ENCODE measurements around the gene HIBADH.
A peak's percentile ranks its signal among the peaks of the same experiment; 100 is the strongest.

Gene HIBADH

DNA sequence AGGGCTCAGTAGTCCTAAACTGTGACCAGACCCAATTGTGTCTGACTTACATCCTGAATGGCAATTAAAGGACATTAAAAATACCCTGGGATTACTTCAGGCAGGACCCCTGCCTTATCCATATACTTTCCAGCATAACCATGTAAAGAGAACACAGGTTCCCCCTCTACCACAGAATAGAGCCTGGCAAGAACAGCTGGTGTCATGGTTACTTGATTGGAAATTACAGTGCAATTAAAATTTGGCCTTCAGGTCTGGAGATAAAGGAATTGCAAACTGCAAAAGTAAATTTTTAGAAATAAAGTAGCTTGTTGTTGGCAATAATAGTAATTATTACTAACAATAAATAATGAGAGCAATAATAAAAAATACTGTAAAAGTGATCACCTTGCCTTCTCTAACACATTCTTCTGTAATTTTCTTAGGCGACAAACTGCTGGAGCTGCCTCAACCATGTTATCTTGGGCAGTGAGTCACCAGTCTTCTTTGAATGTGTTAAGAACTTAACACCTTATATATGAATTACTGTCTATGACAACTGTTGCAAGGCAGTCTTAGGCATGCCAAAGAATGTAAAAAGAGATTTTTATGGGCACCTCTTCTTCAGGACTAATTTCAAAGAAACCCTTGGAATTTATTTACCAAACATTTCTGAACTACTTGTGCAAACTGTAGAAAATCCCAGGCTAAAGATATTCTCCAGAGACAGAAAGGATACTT is 53.7 kb downstream of the HIBADH start:
- no peak for TF ChIP-seq ZFX (IDR thresholded peaks at IDR 0.05; ENCODE audit: borderline replicate concordance)
- TF ChIP-seq, protein P1, sequence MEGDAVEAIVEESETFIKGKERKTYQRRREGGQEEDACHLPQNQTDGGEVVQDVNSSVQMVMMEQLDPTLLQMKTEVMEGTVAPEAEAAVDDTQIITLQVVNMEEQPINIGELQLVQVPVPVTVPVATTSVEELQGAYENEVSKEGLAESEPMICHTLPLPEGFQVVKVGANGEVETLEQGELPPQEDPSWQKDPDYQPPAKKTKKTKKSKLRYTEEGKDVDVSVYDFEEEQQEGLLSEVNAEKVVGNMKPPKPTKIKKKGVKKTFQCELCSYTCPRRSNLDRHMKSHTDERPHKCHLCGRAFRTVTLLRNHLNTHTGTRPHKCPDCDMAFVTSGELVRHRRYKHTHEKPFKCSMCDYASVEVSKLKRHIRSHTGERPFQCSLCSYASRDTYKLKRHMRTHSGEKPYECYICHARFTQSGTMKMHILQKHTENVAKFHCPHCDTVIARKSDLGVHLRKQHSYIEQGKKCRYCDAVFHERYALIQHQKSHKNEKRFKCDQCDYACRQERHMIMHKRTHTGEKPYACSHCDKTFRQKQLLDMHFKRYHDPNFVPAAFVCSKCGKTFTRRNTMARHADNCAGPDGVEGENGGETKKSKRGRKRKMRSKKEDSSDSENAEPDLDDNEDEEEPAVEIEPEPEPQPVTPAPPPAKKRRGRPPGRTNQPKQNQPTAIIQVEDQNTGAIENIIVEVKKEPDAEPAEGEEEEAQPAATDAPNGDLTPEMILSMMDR (IDR thresholded peaks at IDR 0.05), result no peak
- H3K27ac ChIP-seq, result no peak overlapping the region

DNA sequence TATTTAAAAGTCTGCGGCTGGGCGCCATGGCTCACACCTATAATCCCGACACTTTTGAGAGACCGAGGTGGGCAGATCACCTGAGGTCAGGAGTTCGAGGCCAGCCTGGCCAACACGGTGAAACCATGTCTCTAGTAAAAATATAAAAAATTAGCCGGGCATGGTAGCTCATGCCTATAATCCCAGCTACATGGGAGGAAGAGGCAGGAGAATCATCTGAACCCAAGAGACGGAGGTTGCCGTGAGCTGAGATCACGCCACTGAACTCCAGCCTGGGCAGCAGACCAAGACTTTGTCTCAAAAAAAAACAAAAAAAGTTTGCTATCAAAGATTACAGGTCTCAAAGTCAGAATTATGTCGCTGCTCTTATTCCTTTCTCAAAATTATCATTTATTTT is 55.5 kb downstream of the HIBADH start:
- H3K27ac ChIP-seq, result peak overlapping the region; percentile 69
- TF ChIP-seq ZFX (IDR thresholded peaks at IDR 0.05; ENCODE audit: borderline replicate concordance), result no peak

DNA sequence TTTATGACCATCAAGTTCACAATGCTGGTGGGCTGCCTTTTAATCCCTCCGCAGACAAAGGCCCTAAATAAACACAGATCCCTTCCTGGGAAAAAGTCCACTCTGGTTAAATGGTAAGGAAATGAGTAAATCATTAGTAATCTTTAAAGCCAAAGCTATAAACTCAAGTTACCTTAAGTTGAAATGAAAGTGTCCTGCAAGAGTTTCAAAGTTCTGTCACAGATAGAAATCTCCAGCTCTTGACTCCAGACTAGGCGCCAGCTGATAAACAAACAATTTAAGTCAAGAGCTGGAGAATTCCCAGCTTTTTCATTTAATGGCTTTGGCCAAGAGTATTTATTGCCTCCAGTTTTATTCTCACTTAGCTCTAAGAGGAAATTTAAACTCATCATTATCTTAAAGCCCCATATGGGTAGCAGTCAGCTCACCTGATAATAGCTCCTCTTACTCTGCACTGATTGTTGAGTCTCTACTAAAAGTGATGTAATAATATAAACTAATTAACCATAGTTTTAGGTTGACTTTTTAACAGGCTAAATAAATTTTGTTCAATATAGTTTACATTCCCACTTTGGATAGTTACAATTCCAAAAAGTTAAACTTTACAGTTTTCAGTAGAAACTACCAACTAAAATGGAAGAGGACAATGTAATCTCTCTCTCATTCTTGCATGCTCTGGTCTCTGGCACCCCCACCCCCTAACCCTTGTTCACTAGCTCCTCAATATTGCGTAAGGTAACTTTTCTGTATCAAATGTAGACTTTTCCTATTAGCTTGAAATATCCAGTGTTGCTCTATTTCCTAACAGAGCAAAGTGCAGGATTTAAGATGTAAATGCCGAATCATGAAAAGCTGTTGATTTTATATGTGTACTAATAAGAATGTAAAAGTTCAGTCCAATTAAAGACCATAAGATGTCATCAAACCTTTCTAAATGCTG is 56.1 kb downstream of the HIBADH start:
- no peak for TF ChIP-seq ZFX (IDR thresholded peaks at IDR 0.05; ENCODE audit: borderline replicate concordance)
- TF ChIP-seq, protein P1 (IDR thresholded peaks at IDR 0.05), result no peak
- peak overlapping the region; percentile 69 for H3K27ac ChIP-seq

DNA sequence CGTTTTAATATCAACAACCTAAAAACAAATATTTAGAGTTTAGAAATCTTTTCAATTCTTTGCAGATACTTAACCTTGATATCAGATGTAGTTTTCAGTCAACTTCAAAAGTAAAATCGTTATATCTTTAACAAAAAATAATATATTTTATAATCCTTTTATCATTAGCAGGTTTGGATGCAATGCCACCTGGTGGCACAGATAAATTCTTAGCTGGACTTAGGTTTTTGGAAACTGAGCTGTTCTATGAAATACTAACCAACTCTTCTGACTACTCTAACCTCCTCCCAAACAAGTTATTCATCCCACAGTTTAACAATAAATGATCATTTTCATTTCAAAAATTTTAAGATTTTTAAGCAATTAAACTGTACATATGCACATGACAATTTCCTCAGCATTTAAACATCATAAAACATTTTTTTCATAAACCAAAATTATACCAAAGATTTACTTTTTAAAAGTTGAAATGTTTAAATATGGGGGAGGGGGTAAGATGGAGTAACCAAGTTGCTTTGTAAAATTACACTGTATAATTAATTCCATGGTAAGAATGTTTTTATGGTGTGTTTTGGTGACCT is 56.9 kb downstream of the HIBADH start:
- peak overlapping the region; percentile 69 for H3K27ac ChIP-seq
- TF ChIP-seq, protein P1 (IDR thresholded peaks at IDR 0.05), result peak; percentile 91
- no peak for TF ChIP-seq ZFX (IDR thresholded peaks at IDR 0.05; ENCODE audit: borderline replicate concordance)

DNA sequence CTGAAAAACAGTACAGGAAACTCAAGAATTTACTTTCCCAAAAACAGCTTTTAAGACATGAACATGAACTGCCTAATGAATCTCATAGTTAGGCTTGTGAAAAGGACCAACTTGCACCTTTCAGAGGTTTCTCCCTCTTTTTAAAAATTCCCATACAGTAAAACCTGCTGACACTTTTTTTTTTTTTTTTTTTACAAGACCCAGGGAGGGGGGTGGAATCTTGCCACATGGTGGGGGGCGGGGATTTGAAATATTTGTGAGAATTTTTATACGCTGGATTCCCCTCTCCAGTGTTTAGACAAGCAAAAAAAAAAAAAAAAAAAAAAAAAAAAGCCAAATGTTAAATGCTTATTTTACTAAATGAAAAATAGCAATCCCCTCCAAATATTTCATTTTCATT is 57.4 kb downstream of the HIBADH start:
- H3K27ac ChIP-seq, result peak overlapping the region; percentile 69
- TF ChIP-seq, protein P1 (IDR thresholded peaks at IDR 0.05), result no peak
- TF ChIP-seq ZFX (IDR thresholded peaks at IDR 0.05; ENCODE audit: borderline replicate concordance), result no peak

DNA sequence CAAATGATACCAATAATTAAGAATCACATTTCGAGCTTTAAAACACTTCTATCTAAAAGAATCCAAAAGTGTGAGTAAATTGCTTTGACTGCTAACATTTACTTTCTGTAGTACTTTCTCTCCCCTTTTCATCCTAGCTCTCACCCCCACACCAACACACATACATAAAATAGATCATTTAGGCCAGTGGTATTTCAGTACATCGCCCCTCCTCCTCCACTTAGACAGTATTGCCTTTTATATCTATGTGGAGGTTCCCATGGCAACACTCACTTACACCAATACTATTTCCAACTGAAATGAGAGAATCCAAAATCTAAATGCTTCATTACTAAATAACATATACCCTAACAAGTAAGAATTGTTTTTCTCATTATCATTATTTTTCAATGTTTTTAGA is 58.9 kb downstream of the HIBADH start:
- H3K27ac ChIP-seq, result no peak overlapping the region
- no peak for TF ChIP-seq ZFX (IDR thresholded peaks at IDR 0.05; ENCODE audit: borderline replicate concordance)
- TF ChIP-seq, protein P1 (IDR thresholded peaks at IDR 0.05), result no peak

DNA sequence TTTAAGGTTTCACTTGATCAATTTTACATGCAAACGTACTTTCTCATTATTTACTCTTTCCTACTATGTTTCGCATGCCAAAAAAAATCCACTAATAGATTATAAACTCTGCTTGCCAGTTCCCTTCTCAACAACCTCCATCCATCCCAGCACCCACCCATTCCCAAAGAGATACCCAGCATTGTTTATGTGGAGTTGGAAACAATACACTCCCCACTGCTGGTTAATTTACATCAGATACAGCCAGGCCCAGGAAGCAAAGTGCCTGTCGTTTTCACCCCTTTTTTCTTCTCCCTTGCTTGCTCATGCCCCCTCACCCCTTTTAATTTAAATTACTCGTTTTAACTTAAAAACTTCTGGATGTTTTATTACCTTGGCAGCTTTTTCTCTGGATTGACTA is 59.9 kb downstream of the HIBADH start:
- TF ChIP-seq, protein P1 (IDR thresholded peaks at IDR 0.05), result no peak
- TF ChIP-seq ZFX (IDR thresholded peaks at IDR 0.05; ENCODE audit: borderline replicate concordance), result no peak
- H3K27ac ChIP-seq, result no peak overlapping the region
